Ishikawa (cell line): Measurements from ENCODE around the gene MRRF.

Experiments
- CEBPB ChIP-seq: IDR thresholded peaks from 2 replicates; pipeline ENCODE4 v1.6.1; 2012
- CREB1 ChIP-seq: IDR thresholded peaks from 2 replicates; pipeline ENCODE4 v1.6.1; 2012; ENCODE audit warnings: low read depth
- EGR1 ChIP-seq: IDR thresholded peaks from 2 replicates; pipeline ENCODE4 v1.6.1; 2012
- EP300 ChIP-seq: IDR thresholded peaks from 2 replicates; pipeline ENCODE4 v1.6.1; 2012; ENCODE audit warnings: borderline replicate concordance
- FOXM1 ChIP-seq: IDR thresholded peaks from 2 replicates; pipeline ENCODE4 v1.6.1; 2012; ENCODE audit warnings: low read depth, borderline replicate concordance
- MAX ChIP-seq: IDR thresholded peaks from 2 replicates; pipeline ENCODE4 v1.6.1; 2012
- RAD21 ChIP-seq: IDR thresholded peaks from 2 replicates; pipeline ENCODE4 v1.6.1; 2012; ENCODE audit warnings: low read depth
- REST ChIP-seq: IDR thresholded peaks from 2 replicates; pipeline ENCODE4 v1.6.1; 2012; ENCODE audit warnings: low read depth, mild to moderate bottlenecking
- TAF1 ChIP-seq: IDR thresholded peaks from 2 replicates; pipeline ENCODE4 v1.6.1; 2012; ENCODE audit warnings: low read depth, mild to moderate bottlenecking
- TCF12 ChIP-seq: IDR thresholded peaks from 2 replicates; pipeline ENCODE4 v1.6.1; 2012; ENCODE audit warnings: low read depth
- TEAD4 ChIP-seq: IDR thresholded peaks from 2 replicates; pipeline ENCODE4 v1.6.1; 2012
- USF1 ChIP-seq: IDR thresholded peaks from 2 replicates; pipeline ENCODE4 v1.6.1; 2012
- YY1 ChIP-seq: IDR thresholded peaks from 2 replicates; pipeline ENCODE4 v1.6.1; 2012; ENCODE audit warnings: low read depth
- ZBTB7A ChIP-seq: IDR thresholded peaks from 2 replicates; pipeline ENCODE4 v1.6.1; 2012; ENCODE audit warnings: low read depth

- TF ChIP-seq TCF12 (no peak), REST (no peak), MAX (no peak), EGR1 (no peak), USF1 (no peak), YY1 (no peak), TAF1 (no peak), CREB1 (no peak), RAD21 (no peak), EP300 (no peak), TEAD4 (no peak), CEBPB (no peak), FOXM1 (no peak), ZBTB7A (no peak)
Measured at GRCh38 chr9:122342323-122343050, 77.8 kb downstream of the MRRF start.
